ENCODE data around the gene CD22.
"Not testable (repeated sequence)": the region's sequence is repeated elsewhere in the genome, so short reads cannot be mapped to it uniquely, and the experiment has no call there.

The CD22 gene

DNA sequence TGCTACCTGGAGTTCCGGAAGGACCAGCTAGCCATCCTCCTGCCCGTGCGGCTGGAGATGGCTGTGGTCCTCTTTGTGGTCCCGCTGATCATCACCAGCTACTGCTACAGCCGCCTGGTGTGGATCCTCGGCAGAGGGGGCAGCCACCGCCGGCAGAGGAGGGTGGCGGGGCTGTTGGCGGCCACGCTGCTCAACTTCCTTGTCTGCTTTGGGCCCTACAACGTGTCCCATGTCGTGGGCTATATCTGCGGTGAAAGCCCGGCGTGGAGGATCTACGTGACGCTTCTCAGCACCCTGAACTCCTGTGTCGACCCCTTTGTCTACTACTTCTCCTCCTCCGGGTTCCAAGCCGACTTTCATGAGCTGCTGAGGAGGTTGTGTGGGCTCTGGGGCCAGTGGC, 30.4 kb downstream of the CD22 start:
- DNase-seq (ENCODE audit: low spot score): not testable (repeated sequence)

DNA sequence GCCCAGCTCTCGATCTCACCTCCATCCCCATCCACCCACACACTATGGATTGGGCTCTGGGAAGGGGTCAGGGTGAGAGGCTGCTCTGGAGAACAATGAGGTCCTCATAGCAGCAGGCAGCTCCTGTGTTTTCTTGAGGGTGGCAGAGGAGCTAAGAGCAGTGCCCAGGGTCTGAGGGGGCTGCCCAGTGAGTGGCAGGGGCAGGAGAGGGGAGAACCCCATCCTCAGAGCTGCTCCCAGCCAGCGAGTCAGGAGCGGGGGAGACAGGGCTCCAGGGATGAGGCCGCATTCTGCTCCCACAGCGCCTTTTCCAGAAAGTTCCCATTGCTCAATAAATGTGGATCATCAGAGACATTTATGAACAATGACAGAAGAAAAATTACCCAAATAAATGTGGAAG, 31.1 kb downstream of the CD22 start:
- not testable (repeated sequence) for DNase-seq (ENCODE audit: low spot score)

DNA sequence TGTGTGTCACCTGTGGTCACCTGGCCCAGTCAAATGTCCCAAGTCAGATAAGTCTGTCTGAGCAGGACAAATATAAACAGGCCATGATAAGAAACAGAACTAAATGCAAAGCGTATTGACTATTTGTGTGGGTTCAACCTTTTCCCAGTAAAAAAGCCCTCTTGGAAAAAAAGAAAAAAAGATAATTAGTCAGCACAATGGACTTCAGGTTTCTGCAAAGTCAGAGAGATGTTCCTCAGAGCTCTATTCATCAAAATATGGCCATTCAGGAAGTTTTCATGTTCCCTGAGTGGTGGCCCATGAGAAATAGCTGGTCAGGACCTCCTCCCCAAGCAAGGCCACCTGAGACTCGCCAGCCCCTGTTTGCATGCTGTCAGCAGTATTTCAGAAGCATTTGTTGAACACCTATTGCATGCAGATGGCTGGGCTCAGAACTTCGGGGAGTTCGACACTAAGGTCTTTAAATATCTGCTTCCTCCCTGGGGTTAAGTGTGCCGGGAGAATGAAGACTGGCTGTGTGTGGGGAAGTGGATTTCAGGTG, 32.0 kb downstream of the CD22 start:
- no peak for DNase-seq (ENCODE audit: low spot score)

DNA sequence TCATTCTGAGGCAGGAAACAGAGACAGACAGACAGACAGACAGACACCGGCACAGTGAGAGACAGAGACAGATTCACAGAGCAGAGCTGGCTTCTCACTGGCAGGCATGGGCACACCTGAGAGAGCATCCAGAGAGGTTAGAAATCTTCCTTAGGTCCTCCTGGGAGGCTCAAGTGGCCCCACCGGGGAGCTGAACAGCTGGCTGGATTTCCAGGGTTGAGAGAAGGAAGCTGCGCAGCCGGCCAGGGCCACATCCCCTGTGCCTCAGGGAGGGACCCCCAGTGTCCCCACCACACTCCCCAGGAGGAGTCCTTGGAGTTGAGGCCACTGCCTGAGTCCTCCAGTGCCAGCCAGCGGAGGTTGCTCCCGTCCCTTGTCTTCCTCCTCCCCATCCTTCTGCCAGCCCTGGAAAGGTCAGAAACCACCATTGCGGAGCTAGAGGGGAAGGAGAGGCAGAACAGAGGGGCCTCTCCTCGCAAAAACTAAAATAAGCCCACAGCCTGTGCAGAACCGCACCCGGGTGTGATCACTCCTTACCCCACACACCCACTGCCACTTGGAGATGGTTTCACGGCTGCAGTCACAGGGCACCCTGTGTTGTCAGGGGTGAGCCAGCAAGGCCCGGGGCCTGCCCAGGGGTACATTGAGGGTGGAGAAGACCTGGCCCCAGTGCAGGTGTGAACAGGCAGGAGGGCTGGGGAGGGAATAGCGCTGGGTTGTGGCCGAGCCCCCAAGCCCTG, 33.4 kb downstream of the CD22 start:
- no peak for DNase-seq (ENCODE audit: low spot score)

DNA sequence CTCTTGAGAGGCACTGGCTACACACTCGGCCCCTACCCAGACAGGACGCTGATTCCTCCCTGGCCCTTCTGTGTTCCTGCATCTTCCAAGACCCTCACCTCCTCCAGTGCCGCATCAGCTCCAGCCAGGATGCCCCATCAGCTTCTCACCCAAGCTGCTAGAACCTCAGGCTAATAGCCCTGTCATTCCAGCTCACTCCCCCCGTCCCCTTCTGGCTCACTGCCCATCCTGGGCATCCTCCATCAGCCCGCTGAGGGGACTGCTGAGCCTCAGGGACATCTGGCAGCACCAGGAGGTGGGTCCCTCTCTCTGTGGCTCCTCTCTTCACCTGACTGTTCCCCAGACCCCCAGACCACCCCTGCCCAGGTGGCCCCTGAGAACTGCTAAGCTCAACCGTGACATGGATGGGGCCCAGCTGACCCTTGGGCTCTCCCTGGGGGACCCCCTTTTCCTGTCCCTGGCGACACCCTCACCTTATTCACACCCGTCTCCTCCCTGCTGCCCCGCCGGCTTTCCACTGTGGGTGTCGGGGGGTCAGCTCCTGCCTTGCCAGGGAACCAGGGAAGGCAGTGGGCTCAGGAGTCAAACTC, 34.1 kb downstream of the CD22 start:
- no peak for DNase-seq (ENCODE audit: low spot score)

DNA sequence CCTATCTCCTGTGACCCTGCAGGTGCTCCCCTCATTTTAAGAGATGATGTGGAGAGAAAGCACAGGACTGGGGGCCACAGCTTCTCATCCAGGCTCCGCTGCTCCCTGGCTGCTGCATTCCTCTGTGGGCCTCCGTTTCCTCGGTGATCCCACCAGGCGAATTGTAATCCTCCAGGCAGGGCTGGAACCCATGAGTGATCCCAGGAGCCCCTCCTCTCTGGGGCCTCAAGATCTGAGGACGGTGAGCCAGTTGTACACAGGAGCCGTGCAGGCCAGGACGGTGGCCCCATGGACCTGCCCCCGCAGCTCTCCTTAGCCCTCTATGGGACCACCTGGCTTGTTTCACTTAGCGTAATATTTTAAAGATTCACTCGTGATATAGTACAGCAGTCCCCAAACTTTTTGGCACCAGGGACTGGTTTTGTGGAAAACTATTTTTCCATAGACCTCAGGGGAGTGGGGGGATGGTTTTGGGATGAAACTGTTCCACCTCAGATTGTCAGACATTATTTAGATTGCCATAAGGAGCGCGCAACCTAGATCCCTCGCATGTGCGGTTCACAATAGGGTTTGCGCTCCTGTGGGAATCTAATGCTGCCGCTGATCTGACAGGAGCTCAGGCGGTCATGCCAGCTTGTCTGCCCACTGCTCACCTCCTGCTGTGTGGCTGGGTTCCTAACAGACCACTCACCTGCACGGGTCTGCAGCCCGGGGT, 34.9 kb downstream of the CD22 start:
- no peak for DNase-seq (ENCODE audit: low spot score)

DNA sequence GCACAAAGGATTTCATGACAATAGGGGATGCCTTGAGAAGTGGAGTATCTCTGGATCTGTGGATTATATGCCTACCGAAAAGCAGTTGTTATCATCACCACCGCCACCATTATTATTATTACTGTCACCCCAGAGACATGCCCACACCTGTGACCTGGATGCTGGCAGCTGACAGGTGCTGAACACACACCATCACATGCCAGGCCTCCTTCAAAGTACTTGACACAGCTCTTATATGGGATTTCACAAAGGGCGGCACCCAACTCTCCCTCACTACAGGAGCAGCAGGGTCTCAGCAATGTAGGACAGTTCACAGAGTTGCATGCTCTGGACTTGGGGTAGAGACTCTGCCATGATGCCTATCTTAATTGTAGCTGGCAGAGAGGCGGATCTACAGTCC, 36.3 kb downstream of the CD22 start:
- DNase-seq (ENCODE audit: low spot score): no peak

DNA sequence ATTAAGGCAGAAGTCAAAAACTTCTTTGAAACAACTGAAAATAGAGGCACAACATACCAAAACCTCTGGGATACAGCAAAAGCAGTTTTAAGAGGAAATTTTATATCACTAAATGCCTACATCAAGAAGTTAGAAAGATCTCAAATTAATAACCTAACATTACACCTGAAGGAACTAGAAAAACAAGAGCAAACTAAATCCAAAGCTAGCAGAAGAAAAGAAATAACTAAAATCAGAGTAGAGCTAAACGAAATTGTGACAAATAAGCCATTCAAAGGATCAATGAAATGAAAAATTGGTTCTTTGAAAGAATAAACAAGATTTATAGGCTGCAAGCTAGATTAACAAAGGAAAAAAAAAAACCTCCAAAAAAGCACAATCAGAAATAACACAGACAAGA, 39.4 kb downstream of the CD22 start:
- DNase-seq (ENCODE audit: low spot score): no peak

DNA sequence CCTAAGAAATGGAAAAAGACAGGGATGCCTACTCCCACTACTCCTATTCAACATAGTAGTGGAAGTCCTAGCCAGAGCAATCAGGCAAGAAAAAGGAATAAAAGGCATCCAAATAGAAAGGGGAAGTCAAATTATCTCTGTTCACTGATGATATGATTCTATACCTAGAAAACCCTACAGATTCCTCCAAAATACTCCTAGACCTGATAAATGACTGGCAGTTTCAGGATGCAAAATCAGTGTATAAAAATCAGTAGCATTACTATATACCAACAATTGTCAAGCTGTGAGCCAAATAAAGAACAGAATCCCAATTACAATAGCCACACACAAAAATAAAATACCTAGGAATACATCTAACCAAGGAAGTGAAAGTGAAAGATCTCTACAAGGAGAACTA, 40.5 kb downstream of the CD22 start:
- DNase-seq (ENCODE audit: low spot score): no peak

DNA sequence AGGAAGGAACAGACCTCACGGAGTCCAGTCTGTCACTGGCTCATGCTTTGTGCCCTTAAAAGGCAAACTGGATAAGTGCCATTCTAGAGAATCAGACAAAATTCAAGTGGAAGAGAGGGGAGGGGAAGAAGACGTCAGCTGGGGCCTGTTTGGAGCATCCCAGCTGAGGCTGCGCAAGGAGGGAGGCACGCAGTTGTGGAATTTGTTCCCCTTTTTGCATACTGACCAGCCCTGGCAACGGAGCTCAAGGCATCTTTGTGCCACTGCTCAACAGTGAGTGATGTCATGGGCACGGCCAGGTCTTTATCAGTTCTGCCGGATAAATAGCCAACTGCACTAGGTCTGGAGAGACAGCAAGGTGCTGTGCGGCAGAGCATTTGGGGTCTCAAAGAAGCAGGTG, 41.7 kb downstream of the CD22 start, which contains the start of gene GPR42:
TSS of gene GPR42 (plus strand) at position 347 of the 400 bp plus-strand sequence. CDS start 292 bp downstream, outside the sequence.
- no peak for DNase-seq (ENCODE audit: low spot score)

DNA sequence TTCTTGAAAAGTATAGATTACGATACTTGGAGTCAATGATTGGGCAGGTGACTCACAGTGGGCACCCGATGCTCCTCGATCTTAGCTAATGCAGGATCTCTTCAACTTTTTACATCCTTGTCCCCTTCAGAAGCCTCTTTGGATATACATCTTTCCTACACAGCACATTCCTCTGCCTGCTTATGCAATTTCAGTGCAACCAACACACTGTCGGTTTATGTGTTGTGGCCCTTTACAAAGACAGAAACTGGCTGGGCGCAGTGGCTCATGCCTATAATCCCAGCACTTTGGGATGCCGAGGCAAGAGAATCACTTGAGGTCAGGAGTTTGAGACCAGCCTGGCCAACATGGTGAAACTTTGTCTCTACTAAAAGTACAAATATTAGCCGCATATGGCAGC, 44.5 kb downstream of the CD22 start:
- no peak for DNase-seq (ENCODE audit: low spot score)

DNA sequence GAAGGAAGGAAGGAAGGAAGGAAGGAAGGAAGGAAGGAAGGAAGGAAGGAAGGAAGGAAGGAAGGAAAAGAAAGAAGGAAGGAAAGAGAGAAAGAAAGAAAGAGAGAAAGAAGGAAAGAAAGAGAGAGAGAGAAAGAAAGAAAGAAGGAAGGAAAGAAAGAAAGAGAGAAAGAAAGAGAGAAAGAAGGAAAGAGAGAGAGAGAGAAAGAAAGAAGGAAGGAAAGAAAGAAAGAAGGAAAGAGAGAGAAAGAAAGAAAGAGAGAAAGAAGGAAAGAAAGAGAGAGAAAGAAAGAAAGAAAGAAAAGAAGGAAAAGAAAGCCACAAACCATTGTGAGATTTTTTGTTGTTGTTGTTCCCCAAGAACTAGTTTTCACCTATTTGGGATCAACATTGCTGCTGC, 45.0 kb downstream of the CD22 start:
- not testable (repeated sequence) for DNase-seq (ENCODE audit: low spot score)

DNA sequence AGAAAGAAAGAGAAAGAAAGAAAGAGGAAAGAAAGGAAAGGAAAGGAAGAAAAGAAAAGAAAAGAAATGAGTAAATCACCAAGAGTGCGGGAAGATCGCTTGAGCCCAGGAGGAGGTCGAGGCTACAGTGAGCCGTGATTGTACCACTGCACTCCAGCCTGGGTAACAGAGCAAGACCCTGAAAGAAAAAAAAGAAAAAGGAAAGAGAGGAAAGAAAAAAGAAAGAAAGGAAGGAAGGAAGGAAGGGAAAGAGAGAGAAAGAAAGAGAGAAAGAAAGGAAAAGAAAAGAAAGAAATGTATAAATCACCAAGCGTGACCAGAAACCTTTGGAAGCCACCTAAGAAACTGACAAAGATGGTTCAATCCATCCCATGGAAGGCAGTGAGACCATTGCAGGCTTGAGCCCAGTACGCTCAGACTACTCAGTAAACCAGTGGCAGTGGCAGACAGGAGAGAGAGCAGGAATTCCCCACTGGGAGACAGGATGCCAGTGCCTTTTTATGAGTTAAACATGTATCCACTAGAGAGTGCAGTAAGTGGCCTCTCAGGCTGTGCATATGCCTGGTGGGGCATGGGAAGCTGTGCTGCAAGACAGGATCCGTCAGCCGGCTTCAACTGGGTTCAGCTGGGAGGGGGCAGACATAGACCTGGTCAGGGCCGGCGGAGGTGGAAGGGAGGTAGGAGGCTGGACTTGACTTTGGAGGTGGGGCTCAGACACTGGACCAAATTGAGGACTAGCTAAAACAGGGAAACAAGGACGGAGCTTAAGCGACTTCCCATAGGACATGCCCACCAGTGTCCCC, 46.7 kb downstream of the CD22 start:
- no peak for DNase-seq (ENCODE audit: low spot score)

DNA sequence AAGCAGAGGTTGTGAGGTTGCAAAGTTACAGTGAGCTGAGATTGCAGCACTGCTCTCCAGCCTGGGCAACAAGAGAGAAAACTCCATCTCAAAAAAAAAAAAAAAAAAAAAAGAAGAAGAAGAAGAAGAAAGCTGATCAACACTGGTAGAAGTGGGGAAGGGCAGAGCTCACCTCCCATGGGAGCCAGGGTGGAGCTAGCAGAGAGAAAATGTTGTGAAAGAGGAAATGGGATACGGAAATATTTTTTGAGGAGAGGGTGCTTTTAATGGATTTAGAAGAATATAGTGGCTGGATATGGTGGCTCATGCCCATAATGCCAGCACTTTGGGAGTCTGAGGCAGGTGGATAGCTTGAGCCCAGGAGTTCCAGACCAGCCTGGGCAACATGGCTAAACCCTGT, 48.7 kb downstream of the CD22 start:
- DNase-seq (ENCODE audit: low spot score): no peak

DNA sequence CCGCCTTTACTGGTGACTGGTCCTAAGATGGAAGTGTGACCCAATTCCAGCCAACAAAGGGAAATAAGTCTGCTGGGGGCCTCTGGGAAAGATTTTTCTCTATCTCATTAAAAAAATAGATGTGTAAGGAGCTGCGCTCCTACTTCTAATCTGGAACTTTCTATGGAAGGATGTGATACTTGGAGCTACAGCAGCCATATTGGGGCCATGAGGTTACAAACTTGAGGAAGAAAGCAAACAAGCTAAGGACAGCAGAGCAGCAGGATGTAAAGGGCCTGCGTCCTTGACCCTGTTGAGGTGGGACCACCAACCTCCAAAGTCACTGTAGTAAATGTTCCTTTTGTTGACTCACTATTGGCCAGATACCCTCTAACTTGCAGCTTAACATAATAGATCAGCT, 49.4 kb downstream of the CD22 start:
- no peak for DNase-seq (ENCODE audit: low spot score)

DNA sequence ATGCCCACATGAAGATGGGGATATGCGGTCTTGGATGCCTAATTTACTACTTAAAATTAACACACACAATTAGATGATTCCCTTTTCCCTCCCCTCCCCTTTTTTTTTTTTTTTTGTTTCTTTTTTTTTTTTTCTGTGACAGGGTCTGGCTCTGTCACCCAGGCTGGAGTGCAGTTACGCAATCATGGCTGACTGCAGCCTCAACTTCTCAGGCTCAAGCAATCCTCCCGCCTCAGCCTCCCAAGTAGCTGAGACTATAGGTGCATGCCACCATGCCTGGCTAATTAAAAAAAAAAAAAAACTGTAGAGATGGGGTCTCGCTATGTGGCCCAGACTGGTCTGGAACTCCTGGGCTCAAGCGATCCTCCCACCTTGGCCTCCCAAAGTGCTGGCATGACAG, 50.6 kb downstream of the CD22 start:
- not testable (repeated sequence) for DNase-seq (ENCODE audit: low spot score)

DNA sequence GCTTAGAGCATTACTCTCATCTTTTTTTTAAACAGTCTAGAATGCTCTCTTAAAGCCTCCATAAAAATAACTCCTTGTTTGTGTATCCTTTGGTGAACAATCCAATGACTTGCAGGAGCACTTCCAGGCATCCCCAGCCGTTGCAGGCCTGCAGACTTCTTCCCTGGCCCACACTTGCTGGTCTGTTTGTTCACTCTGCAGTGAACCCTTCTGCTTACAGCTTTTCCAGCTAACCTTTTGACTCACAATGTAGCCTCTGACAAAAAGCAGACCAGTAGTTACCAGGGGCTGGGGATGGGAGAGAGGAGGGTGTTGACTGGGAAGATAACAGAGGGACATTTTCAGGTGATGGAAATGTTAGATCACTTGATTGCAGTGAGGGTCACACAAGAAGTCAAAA, 51.0 kb downstream of the CD22 start:
- no peak for DNase-seq (ENCODE audit: low spot score)

DNA sequence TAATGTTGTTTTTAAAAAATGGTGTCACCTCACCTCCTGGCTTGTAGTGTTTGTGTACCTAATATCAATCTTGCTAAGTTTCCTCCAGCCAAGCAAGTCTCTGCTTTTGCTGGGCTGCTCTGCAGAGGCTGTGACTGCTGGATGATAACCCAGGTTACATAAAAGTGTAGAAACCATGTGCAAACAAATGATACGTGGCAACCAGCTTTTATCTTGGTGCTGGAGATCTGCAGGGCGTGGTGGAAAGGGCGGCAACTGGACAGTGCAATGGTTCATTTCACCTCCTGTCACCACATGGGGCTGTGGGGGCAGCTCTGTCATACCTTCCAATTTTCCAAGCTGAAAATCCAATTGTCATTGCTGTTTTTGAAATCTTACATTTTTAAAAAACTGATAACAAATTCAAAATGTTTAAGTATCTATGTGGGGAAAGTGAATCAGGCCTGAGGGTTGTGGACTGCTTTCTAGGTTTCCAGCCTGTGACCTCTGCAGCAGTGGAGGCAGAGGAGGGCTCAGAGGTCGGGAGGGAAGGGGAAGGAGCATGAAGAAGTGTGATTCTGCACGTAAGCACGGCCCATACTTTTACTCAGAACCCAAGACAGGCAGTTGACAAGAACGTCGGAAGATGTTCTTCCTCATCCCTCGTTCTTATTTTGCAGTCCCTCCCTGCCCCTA, 51.6 kb downstream of the CD22 start:
- no peak for DNase-seq (ENCODE audit: low spot score)

DNA sequence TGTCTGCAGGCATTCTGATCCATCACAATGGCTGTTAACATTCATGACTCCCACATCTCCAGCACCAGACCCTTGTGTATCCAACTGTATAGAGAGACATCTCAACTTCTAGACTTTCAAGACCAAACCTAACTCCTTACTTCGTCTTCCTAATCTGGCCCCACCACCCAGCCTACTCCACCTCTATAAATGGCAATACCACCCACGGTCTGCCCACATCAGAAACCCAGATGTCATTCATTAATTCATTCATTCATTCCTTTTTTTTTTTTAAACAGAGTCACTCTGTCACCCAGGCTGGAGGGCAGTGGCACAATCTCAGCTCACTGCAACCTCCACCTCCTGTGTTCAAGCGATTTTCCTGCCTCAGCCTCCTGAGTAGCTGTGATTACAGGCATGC, 52.3 kb downstream of the CD22 start:
- DNase-seq (ENCODE audit: low spot score): no peak

DNA sequence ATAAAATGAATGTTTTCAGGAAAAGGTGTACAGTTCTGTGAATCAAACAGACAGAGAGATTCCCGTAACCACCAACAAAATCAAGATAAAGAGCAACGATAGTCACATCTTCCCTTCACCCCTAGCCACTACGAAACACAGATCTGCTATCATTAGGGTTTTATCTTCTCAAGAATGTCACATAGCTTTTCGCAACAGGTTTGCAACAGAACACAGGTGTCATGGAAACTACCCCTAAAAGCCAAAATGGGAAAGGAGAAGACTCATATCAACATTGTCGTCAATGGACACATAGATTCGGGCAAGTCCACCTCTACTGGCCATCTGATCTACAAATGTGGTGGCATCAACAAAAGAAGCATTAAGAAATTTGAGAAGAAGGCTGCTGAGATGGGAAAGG, 52.9 kb downstream of the CD22 start:
- DNase-seq (ENCODE audit: low spot score): no peak

DNA sequence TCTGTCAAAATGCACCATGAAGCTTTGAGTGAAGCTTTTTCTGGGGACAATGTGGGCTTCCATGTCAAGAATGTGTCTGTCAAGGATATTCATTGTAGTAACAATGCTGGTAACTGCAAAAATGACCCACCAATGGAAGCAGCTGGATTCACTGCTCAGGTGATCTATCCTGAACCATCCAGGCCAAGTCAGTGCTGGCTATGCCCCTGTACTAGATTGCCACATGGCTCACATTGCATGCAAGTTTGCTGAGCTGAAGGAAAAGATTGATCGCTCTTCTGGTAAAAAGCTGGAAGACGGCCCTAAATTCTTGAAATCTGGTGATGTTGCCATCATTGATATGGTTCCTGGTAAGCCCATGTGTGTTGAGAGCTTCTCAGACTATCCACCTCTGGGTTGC, 54.5 kb downstream of the CD22 start:
- DNase-seq (ENCODE audit: low spot score): no peak

Data from CD4-positive, alpha-beta T cell treated with Interleukin-2 at 100 ng/mL for 4 hours (primary cell).